AG04450 (cell line): ENCODE results near the gene LGALS12. TPM values are rescaled to one million over a fixed set of nuclear protein-coding genes. Genes with fewer than 3 reads are reported as not detected.

Experiments
- CTCF ChIA-PET: fragments of 300-600, 350-600 bp; formaldehyde crosslinking; extraction: SDS; loops from one replicate; lab custom pipeline; 2022; ENCODE audit warnings: antibody characterized with exemption, inconsistent platforms; lab: Charles Lee
- POLR2A ChIA-PET: fragments of 350-600 bp; formaldehyde crosslinking; extraction: SDS; loops from one replicate; lab custom pipeline; 2021; ENCODE audit warnings: antibody characterized with exemption, inconsistent platforms; lab: Yijun Ruan, JAX
- DNase-seq: peaks from one replicate; pipeline ENCODE4 v3.0.0-alpha.2; 2011; ENCODE audit warnings: low read depth, low spot score
- H3K27ac ChIP-seq: one replicate; pipeline ENCODE4 v1.5.1; 2012; ENCODE audit warnings: low read depth, low read length, control low read depth
- H3K27me3 ChIP-seq: one replicate; pipeline ENCODE4 v1.6.0; 2012; ENCODE audit warnings: low read length; ENCODE audit not compliant: control insufficient read depth, insufficient read depth
- H3K4me3 ChIP-seq: 2 replicates; pipeline ENCODE4 v1.5.1; 2011; ENCODE audit warnings: mild to moderate bottlenecking, low read depth, low read length, control low read depth
- H3K9me3 ChIP-seq: 2 replicates; pipeline ENCODE4 v1.5.1; 2012; ENCODE audit warnings: low read length; ENCODE audit not compliant: control insufficient read depth, insufficient read depth
- polyA plus RNA-seq: library from polyadenylated mRNA; depleted of rRNA; stranded (reverse); fragments of >200 nt; gene quantifications from 2 replicates; pipeline ENCODE4 v1.2.3, GENCODE V29; 2011
- TF ChIP-seq, protein P1 (sequence below): IDR thresholded peaks from 2 replicates; pipeline ENCODE4 v1.5.1; 2011; ENCODE audit warnings: low read depth, low read length, control low read depth, inconsistent platforms

LGALS12 gene
- polyA plus RNA-seq, 1 experiment = not detected

DNA sequence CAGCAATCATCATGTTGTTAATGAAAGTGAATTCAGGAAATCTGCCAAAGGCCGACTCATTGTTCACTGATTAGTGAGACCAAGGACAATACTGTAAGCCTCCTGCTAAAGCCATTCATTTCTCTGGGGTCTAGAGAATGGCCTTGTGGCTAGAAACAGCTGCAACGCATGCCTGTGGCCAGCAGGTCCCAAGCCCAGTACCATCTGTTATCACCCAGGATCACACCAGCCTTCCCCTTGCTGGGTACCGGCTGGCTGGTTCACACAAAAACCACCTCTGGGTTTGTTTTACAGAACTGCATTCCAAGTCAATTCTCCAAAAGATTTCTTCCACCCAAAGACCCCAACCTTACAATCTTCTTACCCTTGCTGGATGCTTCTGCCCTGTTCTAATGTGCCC is 16.0 kb upstream of the LGALS12 start:
- no peak for DNase-seq
- TF ChIP-seq, protein P1, sequence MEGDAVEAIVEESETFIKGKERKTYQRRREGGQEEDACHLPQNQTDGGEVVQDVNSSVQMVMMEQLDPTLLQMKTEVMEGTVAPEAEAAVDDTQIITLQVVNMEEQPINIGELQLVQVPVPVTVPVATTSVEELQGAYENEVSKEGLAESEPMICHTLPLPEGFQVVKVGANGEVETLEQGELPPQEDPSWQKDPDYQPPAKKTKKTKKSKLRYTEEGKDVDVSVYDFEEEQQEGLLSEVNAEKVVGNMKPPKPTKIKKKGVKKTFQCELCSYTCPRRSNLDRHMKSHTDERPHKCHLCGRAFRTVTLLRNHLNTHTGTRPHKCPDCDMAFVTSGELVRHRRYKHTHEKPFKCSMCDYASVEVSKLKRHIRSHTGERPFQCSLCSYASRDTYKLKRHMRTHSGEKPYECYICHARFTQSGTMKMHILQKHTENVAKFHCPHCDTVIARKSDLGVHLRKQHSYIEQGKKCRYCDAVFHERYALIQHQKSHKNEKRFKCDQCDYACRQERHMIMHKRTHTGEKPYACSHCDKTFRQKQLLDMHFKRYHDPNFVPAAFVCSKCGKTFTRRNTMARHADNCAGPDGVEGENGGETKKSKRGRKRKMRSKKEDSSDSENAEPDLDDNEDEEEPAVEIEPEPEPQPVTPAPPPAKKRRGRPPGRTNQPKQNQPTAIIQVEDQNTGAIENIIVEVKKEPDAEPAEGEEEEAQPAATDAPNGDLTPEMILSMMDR = no peak
- ChIA-PET CTCF (interaction anchor here (0.5 to 2.8 kb wide), 3 partner anchors 10 to 149 kb away, joined by 3 to 13 read pairs (median 4); partner anchors contain the start of gene LGALS12), POLR2A (no interaction called here)
- Histone ChIP-seq H3K4me3 (no peak overlapping the region), H3K9me3 (no peaks in the 10 kb centered on the region; the same call in 1 of the 2 replicates), H3K27ac (no peak overlapping the region), H3K27me3 (peaks cover 33% of the 10 kb centered on the region)

DNA sequence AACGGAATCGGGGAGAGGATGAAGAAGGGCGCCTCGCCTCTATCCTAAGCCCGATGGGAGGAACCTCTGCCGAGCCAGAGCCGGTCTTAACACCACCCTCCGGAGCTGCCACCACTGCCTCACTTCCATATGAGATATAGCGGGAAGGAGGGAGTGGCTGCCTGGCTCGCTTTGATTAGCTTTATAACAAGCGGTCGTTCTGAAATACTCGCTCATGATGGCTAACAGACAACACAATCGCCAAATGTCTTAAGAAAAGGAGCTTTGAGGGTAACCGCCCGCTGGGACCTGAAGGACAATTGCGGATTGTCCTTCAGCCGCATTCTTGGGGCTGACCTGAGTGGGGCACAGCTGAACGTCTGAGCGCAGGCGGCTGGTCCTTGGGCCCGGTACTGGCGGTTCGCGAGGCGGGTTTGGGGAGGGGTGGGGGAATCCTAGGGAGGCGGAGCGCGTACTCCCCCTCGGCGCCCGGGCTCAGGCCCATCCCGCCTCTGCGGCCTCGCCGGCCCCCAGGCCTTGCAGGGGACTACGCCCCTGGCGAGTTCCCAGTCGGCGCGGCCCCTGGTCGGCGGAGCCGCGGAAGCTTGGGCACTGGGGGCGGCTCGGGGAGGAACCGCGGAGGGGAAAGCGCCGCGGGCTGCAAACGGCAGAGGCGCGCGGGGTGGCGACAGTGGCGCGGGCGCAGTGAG is 15.2 kb upstream of the LGALS12 start, which contains the start of gene PLAAT5:
Gene PLAAT5 (minus strand): TSS at position 617 of the 689 bp plus-strand sequence. CDS start 133 bp downstream, at position 484.
- Histone ChIP-seq H3K27me3 (peaks cover 33% of the 10 kb centered on the region), H3K4me3 (no peak within 1 kb of the TSS), H3K27ac (no peak within 1 kb of the TSS), H3K9me3 (no peaks in the 10 kb centered on the region; the same call in 1 of the 2 replicates)
- ChIA-PET CTCF (interaction anchor here (0.7 to 2.8 kb wide), 2 partner anchors 10 to 149 kb away, joined by 3 to 13 read pairs; no protein-coding TSS in a partner anchor), POLR2A (no interaction called here)
- TF ChIP-seq, protein P1 = no peak
- no peak for DNase-seq

DNA sequence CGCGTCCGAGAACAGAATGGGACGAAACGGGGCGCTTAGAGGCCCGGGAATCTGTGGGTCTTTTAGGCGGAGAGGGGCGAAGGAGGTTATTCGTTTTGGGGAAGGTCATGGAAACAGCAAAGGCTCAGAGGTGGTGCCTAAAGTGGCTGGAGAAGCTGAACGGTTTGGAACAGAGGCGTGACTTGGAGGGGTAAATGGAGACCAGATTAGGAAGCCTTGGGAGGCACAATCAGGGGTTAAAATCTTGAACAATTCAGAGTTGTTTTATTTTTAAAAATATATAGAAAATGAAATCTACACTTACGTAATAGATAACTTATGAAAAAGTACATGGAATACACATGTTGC is 14.7 kb upstream of the LGALS12 start:
- Histone ChIP-seq H3K27me3 (peaks cover 33% of the 10 kb centered on the region), H3K27ac (no peak overlapping the region), H3K9me3 (no peaks in the 10 kb centered on the region; the same call in 1 of the 2 replicates), H3K4me3 (no peak overlapping the region)
- CTCF ChIA-PET = interaction anchor here (1.2 kb wide), 1 partner anchor 12 kb away, joined by 6 read pairs; no protein-coding TSS in a partner anchor
- TF ChIP-seq, protein P1 = no peak
- no peak for DNase-seq
- POLR2A ChIA-PET = no interaction called here

DNA sequence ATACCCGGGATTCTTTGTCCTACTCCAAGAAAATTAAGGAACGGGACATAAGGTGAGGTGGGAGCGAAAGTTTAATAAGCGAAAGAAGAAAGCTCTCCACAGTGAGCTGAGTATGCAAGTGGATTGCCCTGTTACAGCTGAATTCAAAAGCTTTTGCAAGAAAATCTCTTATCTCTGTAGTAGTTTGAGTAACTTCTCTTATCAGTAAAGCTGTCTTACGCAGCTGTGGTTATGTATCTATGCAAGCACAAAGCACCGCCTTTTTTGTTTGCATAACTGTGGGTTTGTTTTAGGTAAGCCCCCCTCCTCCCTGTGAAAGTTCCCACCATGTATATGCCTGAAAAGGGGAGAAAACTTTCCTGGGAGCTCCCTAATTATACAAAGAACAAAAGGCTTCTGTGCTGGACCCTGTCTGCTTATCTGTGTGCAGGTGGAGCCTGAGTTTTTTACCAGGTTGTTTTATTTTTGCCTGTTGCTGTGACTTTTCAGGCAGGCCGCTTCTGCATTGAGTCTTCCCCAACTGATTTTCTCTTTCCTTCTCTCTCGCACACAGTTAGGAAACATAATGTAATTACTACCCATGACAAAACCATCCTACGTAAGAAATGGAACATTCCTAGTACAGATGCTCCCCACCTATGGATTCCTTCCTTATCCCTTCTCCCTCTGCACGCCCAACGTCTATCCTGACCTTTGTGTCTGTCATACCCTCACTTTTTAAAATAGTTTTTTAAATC is 14.1 kb upstream of the LGALS12 start:
- no peak overlapping the region for H3K27ac ChIP-seq
- H3K9me3 ChIP-seq = no peaks in the 10 kb centered on the region; the same call in 1 of the 2 replicates
- POLR2A ChIA-PET = no interaction called here
- DNase-seq = no peak
- TF ChIP-seq, protein P1 = no peak
- H3K27me3 ChIP-seq = peaks cover 33% of the 10 kb centered on the region
- CTCF ChIA-PET = interaction anchor here (0.9 to 1.2 kb wide), 2 partner anchors 12 to 13 kb away, joined by 4 to 6 read pairs; no protein-coding TSS in a partner anchor
- no peak overlapping the region for H3K4me3 ChIP-seq
